HCT116 (cell line): Measurements from ENCODE around the gene DLG2. TPM values are rescaled to one million over a fixed set of nuclear protein-coding genes. Genes with fewer than 3 reads are reported as not detected.

Source experiments
- ATAC-seq: fragments of 200-7000 bp; cut with Tn5 transposase; 2 replicates; pipeline ENCODE4 v1.9.1; 2020; ENCODE audit warnings: mild to moderate bottlenecking, moderate library complexity
- BruUV-seq: library from RNA; stranded (reverse); fragments of 400-500 nt; replicated peaks from 2 replicates; lab custom pipeline; 2021; lab: Mats Ljungman, UMichigan
- CTCF ChIA-PET: fragments of 300-600 bp; sonication (Branson Sonifier 250); formaldehyde crosslinking; loops from one replicate; lab custom pipeline; 2021; ENCODE audit warnings: antibody characterized with exemption; lab: Charles Lee
- POLR2A ChIA-PET: fragments of 300-600, 350-600 bp; sonication (Branson Sonifier 250); formaldehyde crosslinking; loops from one replicate; lab custom pipeline; 2021; ENCODE audit warnings: antibody characterized with exemption; lab: Charles Lee
- RAD21 ChIA-PET, 2 experiments: fragments of 300-600 bp; sonication (Branson Sonifier 250); formaldehyde crosslinking; loops; one replicate each; lab custom pipeline; 2023; ENCODE audit warnings: low total read pairs in 2 of 2; ENCODE audit not compliant: uncharacterized antibody in 2 of 2, unreplicated experiment in 2 of 2, low non-redundant PET in 1 of 2; lab: Charles Lee
- DNase-seq: peaks from one replicate; pipeline ENCODE4 v3.0.0-alpha.2; 2010; ENCODE audit warnings: low read depth, low spot score
- H2AFZ ChIP-seq: fragments of 200-600 bp; shearing (Covaris generic), sonication (generic); 2 replicates; pipeline ENCODE4 v1.6.1; 2017; ENCODE audit warnings: low read depth, mixed run types, mixed read lengths, antibody characterized with exemption, low read length; ENCODE audit not compliant: poor library complexity, severe bottlenecking
- H3K27ac ChIP-seq: 2 replicates; pipeline ENCODE4 v1.5.1; 2012; ENCODE audit warnings: low read depth, low read length
- H3K27me3 ChIP-seq: fragments of 200-600 bp; sonication (generic); 2 replicates; pipeline ENCODE4 v1.6.1; 2016; ENCODE audit warnings: mixed run types, low read length, mixed read lengths; ENCODE audit not compliant: insufficient read depth
- H3K36me3 ChIP-seq, 2 experiments: fragments of 200-500 bp in 1 of 2; fragments of 200-600 bp in 1 of 2; sonication (Bioruptor generic) in 1 of 2; sonication (generic) in 1 of 2; 2 replicates each; pipeline versions ENCODE4 v1.5.1 to v1.6.1; 2014 to 2016; ENCODE audit warnings: low read length in 2 of 2, inconsistent platforms in 1 of 2, mixed read lengths in 1 of 2, mixed run types in 1 of 2; ENCODE audit not compliant: insufficient read depth in 2 of 2, control insufficient read depth in 1 of 2
- H3K4me1 ChIP-seq, 2 experiments: fragments of 200-600 bp in 1 of 2; sonication (generic) in 1 of 2; 2 replicates each; pipeline versions ENCODE4 v1.5.1 to v1.6.1; 2012 to 2017; ENCODE audit warnings: low read length in 2 of 2, inconsistent platforms in 1 of 2, mild to moderate bottlenecking in 1 of 2, mixed read lengths in 1 of 2, mixed run types in 1 of 2, moderate library complexity in 1 of 2; ENCODE audit not compliant: insufficient read depth in 2 of 2, control insufficient read depth in 1 of 2
- H3K4me2 ChIP-seq: fragments of 200-600 bp; sonication (generic); 2 replicates; pipeline ENCODE4 v1.6.1; 2017; ENCODE audit warnings: mixed run types, low read length, mixed read lengths
- H3K4me3 ChIP-seq, 2 experiments: fragments of 200-600 bp in 1 of 2; sonication (generic) in 1 of 2; replicated peaks in 1 of 2; 2 replicates each; pipeline ENCODE4 v1.5.1; 2011 to 2016; ENCODE audit warnings: low read length in 2 of 2, control low read depth in 1 of 2, low read depth in 1 of 2, mild to moderate bottlenecking in 1 of 2, mixed read lengths in 1 of 2, mixed run types in 1 of 2
- H3K79me2 ChIP-seq: fragments of 200-600 bp; sonication (generic); 2 replicates; pipeline ENCODE4 v1.6.1; 2017; ENCODE audit warnings: mild to moderate bottlenecking, mixed run types, low read length, moderate library complexity, mixed read lengths; ENCODE audit not compliant: insufficient read depth
- H3K9ac ChIP-seq: fragments of 200-600 bp; sonication (generic); 2 replicates; pipeline ENCODE4 v1.6.1; 2016; ENCODE audit warnings: low read length, mixed read lengths
- H3K9me2 ChIP-seq: fragments of 200-600 bp; sonication (generic), shearing (Covaris generic); 2 replicates; pipeline ENCODE4 v1.6.1; 2017; ENCODE audit warnings: mixed run types, mild to moderate bottlenecking, moderate library complexity; ENCODE audit not compliant: insufficient read depth
- H3K9me3 ChIP-seq, 2 experiments: fragments of 200-500 bp in 1 of 2; fragments of 200-600 bp in 1 of 2; sonication (Bioruptor generic) in 1 of 2; sonication (generic) in 1 of 2; 2 replicates each; pipeline ENCODE4 v1.6.1; 2014 to 2017; ENCODE audit warnings: low read length in 2 of 2, mixed read lengths in 2 of 2, inconsistent platforms in 1 of 2, low read depth in 1 of 2, mild to moderate bottlenecking in 1 of 2, mixed run types in 1 of 2, moderate library complexity in 1 of 2; ENCODE audit not compliant: control insufficient read depth in 1 of 2, insufficient read depth in 1 of 2
- H4K20me1 ChIP-seq: fragments of 200-600 bp; sonication (generic), shearing (Covaris generic); 2 replicates; pipeline ENCODE4 v1.6.1; 2017; ENCODE audit warnings: mixed run types, mild to moderate bottlenecking, moderate library complexity; ENCODE audit not compliant: insufficient read depth
- CBX3 ChIP-seq: IDR thresholded peaks from 2 replicates; pipeline ENCODE4 v1.6.1; 2012; ENCODE audit warnings: low read depth
- CEBPB ChIP-seq: IDR thresholded peaks from 2 replicates; pipeline ENCODE4 v1.6.1; 2012; ENCODE audit warnings: low read depth
- EGR1 ChIP-seq: IDR thresholded peaks from 2 replicates; pipeline ENCODE4 v1.6.1; 2012; ENCODE audit warnings: low read depth
- ELF1 ChIP-seq: IDR thresholded peaks from 2 replicates; pipeline ENCODE4 v1.6.1; 2012; ENCODE audit warnings: low read depth, borderline replicate concordance
- EZH2 ChIP-seq: fragments of 200-600 bp; sonication (generic); IDR thresholded peaks from 2 replicates; pipeline ENCODE4 v1.6.1; 2017; ENCODE audit warnings: antibody characterized with exemption, mixed run types
- EZH2phosphoT487 ChIP-seq: fragments of 200-600 bp; IDR thresholded peaks from 2 replicates; pipeline ENCODE4 v1.6.1; 2018; ENCODE audit warnings: antibody characterized with exemption, borderline replicate concordance
- FOSL1 ChIP-seq: IDR thresholded peaks from 2 replicates; pipeline ENCODE4 v1.6.1; 2012; ENCODE audit warnings: low read depth
- JUND ChIP-seq: IDR thresholded peaks from 2 replicates; pipeline ENCODE4 v1.6.1; 2012
- POLR2A ChIP-seq: IDR thresholded peaks from 2 replicates; pipeline ENCODE4 v1.7.0; 2011; ENCODE audit warnings: borderline replicate concordance; ENCODE audit not compliant: insufficient read depth, insufficient read length; ENCODE audit errors: extremely low read depth
- POLR2AphosphoS5 ChIP-seq: IDR thresholded peaks from 2 replicates; pipeline ENCODE4 v1.6.1; 2011; ENCODE audit warnings: mild to moderate bottlenecking, low read depth, low read length, moderate library complexity
- RAD21 ChIP-seq: IDR thresholded peaks from 2 replicates; pipeline ENCODE4 v1.6.1; 2012; ENCODE audit warnings: low read depth, mild to moderate bottlenecking
- SIN3A ChIP-seq: IDR thresholded peaks from 2 replicates; pipeline ENCODE4 v1.6.1; 2012; ENCODE audit warnings: low read depth
- SP1 ChIP-seq: IDR thresholded peaks from 2 replicates; pipeline ENCODE4 v1.6.1; 2012; ENCODE audit warnings: low read depth
- YY1 ChIP-seq: IDR thresholded peaks from 2 replicates; pipeline ENCODE4 v1.6.1; 2011; ENCODE audit warnings: low read length, low read depth, moderate library complexity, mild to moderate bottlenecking; ENCODE audit not compliant: insufficient replicate concordance; ENCODE audit errors: extremely low read depth
- ZFX ChIP-seq: fragments of 450-650 bp; IDR thresholded peaks from 2 replicates; pipeline ENCODE4 v1.6.1; 2017
- ZNF274 ChIP-seq: fragments of 200-500 bp; sonication (Bioruptor generic); IDR thresholded peaks from 2 replicates; pipeline ENCODE4 v1.6.1; 2014; ENCODE audit warnings: mild to moderate bottlenecking, low read depth, low read length, inconsistent platforms
- intact Hi-C: fragments of 100-400 bp; cut with micrococcal nuclease; formaldehyde crosslinking; loops from 2 replicates; pipeline ENCODE4 v1.10.0; 2022
- total RNA-seq: library from RNA; stranded (reverse); gene quantifications from one replicate; pipeline ENCODE4 v1.2.1, GENCODE V29; 2021; ENCODE audit not compliant: unreplicated experiment
- TF ChIP-seq, protein P1 (sequence below): IDR thresholded peaks from 2 replicates; pipeline ENCODE4 v1.6.1; 2012
- TF ChIP-seq, protein P2 (sequence below), 3 experiments: fragments of 200-600 bp in 1 of 3; sonication (generic) in 1 of 3; IDR thresholded peaks in 2 of 3; conservative IDR thresholded peaks in 1 of 3; 2 replicates each; pipeline ENCODE4 v1.5.1; 2012 to 2017; ENCODE audit warnings: low read depth in 2 of 3, low read length in 2 of 3, antibody characterized with exemption in 1 of 3, borderline replicate concordance in 1 of 3, control low read depth in 1 of 3, mild to moderate bottlenecking in 1 of 3, mixed read lengths in 1 of 3, mixed run types in 1 of 3, moderate library complexity in 1 of 3; ENCODE audit not compliant: insufficient read depth in 1 of 3
- TF ChIP-seq, protein P3 (sequence below): IDR thresholded peaks from 2 replicates; pipeline ENCODE4 v1.6.1; 2012

Gene DLG2
- total RNA-seq, 1 experiment from 2014 or later, result 2.4 TPM

DNA sequence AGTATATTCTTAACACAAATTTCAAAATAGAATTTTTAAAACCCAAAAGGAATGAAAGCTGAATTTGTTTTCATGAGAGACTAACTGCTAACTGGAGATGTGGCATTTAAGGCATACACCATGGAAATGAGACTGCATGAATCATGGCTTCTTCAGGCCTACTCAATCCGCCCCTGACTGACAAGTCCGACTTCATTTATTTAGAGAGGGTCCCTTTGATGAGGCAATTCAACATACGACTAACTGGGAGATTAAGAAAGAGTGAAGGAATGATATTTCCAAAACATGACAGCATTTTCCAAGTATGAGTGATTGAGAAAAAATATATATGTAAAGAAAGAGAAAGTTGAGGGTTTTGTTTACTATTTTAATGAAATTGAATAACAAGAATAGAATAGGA lies 720.1 kb downstream of the DLG2 start:
- RAD21 ChIA-PET, result no interaction called here
- no TSS peak for BruUV-seq
- Histone ChIP-seq H3K79me2 (no peaks in the 10 kb centered on the region), H3K9me3 (no peaks in the 10 kb centered on the region), H4K20me1 (no peaks in the 10 kb centered on the region), H3K4me2 (no peak overlapping the region), H3K36me3 (no peaks in the 10 kb centered on the region), H2AFZ (no peak overlapping the region), H3K27me3 (0 out of 2 replicates have a peak, but pooled peaks cover 3% of the 10 kb centered on the region), H3K4me3 (no peak overlapping the region), H3K4me1 (no peaks in the 10 kb centered on the region), H3K9me2 (no peaks in the 10 kb centered on the region), H3K9ac (no peak overlapping the region), H3K27ac (no peak overlapping the region)
- intact Hi-C loops, result no loop called here
- POLR2A ChIA-PET, result no interaction called here
- CTCF ChIA-PET, result no interaction called here
- DNase-seq, result no peak
- ATAC-seq, result no peak
- TF ChIP-seq ZFX, result no peak
- TF ChIP-seq POLR2A, result no peak
- no peak for TF ChIP-seq EZH2phosphoT487
- no peak for TF ChIP-seq JUND
- TF ChIP-seq EZH2, result no peak
- TF ChIP-seq POLR2AphosphoS5, result no peak
- no peak for TF ChIP-seq ELF1
- TF ChIP-seq, protein P1, sequence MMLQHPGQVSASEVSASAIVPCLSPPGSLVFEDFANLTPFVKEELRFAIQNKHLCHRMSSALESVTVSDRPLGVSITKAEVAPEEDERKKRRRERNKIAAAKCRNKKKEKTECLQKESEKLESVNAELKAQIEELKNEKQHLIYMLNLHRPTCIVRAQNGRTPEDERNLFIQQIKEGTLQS, result no peak
- TF ChIP-seq RAD21, result no peak
- TF ChIP-seq SP1, result no peak
- no peak for TF ChIP-seq CBX3
- TF ChIP-seq SIN3A, result no peak
- TF ChIP-seq, protein P2, sequence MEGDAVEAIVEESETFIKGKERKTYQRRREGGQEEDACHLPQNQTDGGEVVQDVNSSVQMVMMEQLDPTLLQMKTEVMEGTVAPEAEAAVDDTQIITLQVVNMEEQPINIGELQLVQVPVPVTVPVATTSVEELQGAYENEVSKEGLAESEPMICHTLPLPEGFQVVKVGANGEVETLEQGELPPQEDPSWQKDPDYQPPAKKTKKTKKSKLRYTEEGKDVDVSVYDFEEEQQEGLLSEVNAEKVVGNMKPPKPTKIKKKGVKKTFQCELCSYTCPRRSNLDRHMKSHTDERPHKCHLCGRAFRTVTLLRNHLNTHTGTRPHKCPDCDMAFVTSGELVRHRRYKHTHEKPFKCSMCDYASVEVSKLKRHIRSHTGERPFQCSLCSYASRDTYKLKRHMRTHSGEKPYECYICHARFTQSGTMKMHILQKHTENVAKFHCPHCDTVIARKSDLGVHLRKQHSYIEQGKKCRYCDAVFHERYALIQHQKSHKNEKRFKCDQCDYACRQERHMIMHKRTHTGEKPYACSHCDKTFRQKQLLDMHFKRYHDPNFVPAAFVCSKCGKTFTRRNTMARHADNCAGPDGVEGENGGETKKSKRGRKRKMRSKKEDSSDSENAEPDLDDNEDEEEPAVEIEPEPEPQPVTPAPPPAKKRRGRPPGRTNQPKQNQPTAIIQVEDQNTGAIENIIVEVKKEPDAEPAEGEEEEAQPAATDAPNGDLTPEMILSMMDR (IDR thresholded peaks at IDR 0.05 in 2 of 3, conservative IDR thresholded peaks at IDR 0.05 in 1 of 3; ENCODE audit: borderline replicate concordance in 1 of 3, insufficient read depth in 1 of 3, low read depth in 2 of 3, low read length in 2 of 3), result no peak
- no peak for TF ChIP-seq YY1
- no peak for TF ChIP-seq FOSL1
- no peak for TF ChIP-seq EGR1
- no peak for TF ChIP-seq CEBPB
- no peak for TF ChIP-seq ZNF274
- TF ChIP-seq, protein P3, sequence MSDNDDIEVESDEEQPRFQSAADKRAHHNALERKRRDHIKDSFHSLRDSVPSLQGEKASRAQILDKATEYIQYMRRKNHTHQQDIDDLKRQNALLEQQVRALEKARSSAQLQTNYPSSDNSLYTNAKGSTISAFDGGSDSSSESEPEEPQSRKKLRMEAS, result no peak
